ENCODE data around the gene MCL1. TPM values are rescaled to one million over a fixed set of nuclear protein-coding genes. Genes with fewer than 3 reads are reported as not detected.
"Not testable (repeated sequence)": the region's sequence is repeated elsewhere in the genome, so short reads cannot be mapped to it uniquely, and the experiment has no call there.

The MCL1 gene
- polyA plus RNA-seq, 2 of the 4 experiments (the other 2 are of a cell fraction) = 80.0 to 202 TPM

DNA sequence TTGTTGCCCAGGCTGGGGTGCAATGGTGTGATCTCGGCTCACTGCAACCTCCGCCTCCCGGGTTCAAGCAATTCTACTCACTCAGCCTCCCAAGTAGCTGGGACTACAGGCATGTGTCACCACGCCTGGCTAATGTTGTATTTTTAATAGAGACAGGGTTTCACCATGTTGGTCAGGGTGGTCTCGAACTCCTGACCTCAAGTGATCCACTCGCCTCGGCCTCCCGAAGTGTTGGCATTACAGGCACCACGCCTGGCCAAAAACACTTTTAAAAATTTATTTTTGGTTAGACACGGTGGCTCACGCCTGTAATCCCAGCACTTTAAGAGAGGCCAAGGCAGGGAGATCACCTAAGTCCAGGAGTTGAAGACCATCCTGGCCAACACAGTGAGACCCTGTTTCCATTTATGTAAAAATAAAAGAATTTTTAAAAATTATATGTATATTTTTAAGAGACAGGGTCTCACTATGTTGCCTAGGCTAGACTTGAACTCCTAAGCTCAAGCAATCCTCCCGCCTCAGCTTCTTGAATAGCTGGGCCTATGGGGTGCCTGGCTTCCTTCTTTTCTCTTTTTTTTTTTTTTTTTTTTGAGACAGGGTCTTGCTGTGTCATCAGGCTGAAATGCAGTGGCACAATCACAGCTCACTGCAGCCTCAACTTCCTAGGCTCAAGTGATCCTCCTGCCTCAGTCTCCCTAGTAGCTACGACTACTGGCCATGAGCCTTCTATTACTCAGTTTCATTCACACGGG is 14.0 kb downstream of the MCL1 start:
- FAIRE-seq; DNase-seq (ENCODE audit: low read depth in 1 of 2, low spot score in 1 of 2); ATAC-seq; H3K9me3 ChIP-seq; H3K4me3 ChIP-seq; H3K4me2 ChIP-seq: not testable (repeated sequence)
- 0 out of 2 replicates have a peak, but pooled peaks have one; percentile 1 for TF ChIP-seq FOSB (CRISPR knock-in tag; IDR thresholded peaks at IDR 0.05)
- ChIA-PET POLR2A (interaction anchor here (0.5 to 7.6 kb wide), 4 partner anchors 12 to 202 kb away, joined by 3 to 201 read pairs (median 4); partner anchors contain the start of genes GOLPH3L, MCL1 and RPRD2), CTCF (interaction anchor here (1.7 to 11.6 kb wide), 3 partner anchors 13 to 59 kb away, joined by 3 to 210 read pairs (median 140); partner anchors contain the start of genes ENSA and MCL1)
- Histone ChIP-seq H3K4me1 (peaks cover 81% of the 10 kb centered on the region), H3K27ac (peak overlapping the region; percentile 97 to 99; a peak in 4 of 6 replicates)
- WGBS (ENCODE audit: missing lambda C conversion rate) = 92% methylated on average over 14 of the region's 14 CpGs

DNA sequence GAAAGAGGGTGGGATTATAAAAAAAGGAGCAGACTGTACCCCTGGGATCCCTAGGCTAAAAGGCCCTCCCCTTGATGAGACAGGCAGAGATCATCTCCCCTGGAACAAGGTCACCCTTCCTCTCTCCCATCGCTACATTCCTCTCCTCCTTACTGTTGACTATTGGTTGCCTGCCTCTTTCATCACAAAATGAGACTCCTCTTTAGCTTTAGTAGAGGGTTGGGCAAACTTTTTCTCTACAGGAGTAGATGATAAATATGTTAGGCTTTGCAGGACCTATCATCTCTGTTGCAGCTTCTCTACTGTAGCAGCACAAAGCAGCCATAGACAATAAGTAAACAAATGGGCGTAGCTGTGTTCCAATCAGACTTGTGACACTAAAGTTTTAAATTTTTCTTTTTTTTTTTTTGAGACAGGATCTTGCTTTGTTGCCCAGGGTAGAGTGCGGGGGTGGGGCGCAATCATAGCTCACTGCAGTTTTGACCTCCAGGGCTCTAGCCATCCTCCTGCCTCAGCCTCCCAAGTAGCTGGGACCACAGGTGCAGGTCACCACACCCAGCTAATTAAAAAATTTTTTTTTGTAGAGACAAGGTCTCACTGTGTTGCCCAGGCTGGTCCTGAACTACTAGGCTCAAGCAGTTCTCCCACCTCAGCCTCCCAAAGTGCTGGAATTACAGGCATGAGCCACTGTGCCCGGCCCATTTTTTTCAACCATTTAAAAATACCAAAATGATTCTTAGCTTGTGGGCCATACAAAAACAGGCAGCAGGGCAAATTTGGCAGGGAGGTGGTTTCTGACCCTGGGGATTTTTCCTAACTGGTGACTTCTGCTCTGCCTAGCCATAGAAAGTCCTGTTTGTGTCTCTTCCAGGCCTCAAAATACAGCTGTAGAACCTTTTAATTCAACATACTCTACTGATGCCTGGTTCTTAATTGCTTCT is 15.1 kb downstream of the MCL1 start:
- H3K27ac ChIP-seq = peak overlapping the region; percentile 97 to 99
- TF ChIP-seq ZC3H11A (IDR thresholded peaks at IDR 0.05) = no peak
- TF ChIP-seq POLR2A (IDR thresholded peaks at IDR 0.05; ENCODE audit: low read length) = no peak
- no peak for TF ChIP-seq NPAS2 (CRISPR knock-in tag; IDR thresholded peaks at IDR 0.05; ENCODE audit: borderline replicate concordance)
- TF ChIP-seq HEYL (CRISPR knock-in tag; IDR thresholded peaks at IDR 0.05) = no peak
- no peak for TF ChIP-seq ZNF302 (CRISPR knock-in tag; IDR thresholded peaks at IDR 0.05)
- no peak for TF ChIP-seq ZSCAN20 (CRISPR knock-in tag; IDR thresholded peaks at IDR 0.05)
- TF ChIP-seq NFE2L2 (conservative IDR thresholded peaks at IDR 0.05; ENCODE audit: low read length) = no peak
- TF ChIP-seq ESRRA (IDR thresholded peaks at IDR 0.05; ENCODE audit: borderline replicate concordance, low read length) = no peak
- TF ChIP-seq BHLHE40 (IDR thresholded peaks at IDR 0.05; ENCODE audit: low read depth, low read length) = no peak
- no peak for TF ChIP-seq SMC3 (IDR thresholded peaks at IDR 0.05)
- TF ChIP-seq HOXB13 (CRISPR knock-in tag; IDR thresholded peaks at IDR 0.05; ENCODE audit: low read depth) = no peak
- TF ChIP-seq, protein P1, sequence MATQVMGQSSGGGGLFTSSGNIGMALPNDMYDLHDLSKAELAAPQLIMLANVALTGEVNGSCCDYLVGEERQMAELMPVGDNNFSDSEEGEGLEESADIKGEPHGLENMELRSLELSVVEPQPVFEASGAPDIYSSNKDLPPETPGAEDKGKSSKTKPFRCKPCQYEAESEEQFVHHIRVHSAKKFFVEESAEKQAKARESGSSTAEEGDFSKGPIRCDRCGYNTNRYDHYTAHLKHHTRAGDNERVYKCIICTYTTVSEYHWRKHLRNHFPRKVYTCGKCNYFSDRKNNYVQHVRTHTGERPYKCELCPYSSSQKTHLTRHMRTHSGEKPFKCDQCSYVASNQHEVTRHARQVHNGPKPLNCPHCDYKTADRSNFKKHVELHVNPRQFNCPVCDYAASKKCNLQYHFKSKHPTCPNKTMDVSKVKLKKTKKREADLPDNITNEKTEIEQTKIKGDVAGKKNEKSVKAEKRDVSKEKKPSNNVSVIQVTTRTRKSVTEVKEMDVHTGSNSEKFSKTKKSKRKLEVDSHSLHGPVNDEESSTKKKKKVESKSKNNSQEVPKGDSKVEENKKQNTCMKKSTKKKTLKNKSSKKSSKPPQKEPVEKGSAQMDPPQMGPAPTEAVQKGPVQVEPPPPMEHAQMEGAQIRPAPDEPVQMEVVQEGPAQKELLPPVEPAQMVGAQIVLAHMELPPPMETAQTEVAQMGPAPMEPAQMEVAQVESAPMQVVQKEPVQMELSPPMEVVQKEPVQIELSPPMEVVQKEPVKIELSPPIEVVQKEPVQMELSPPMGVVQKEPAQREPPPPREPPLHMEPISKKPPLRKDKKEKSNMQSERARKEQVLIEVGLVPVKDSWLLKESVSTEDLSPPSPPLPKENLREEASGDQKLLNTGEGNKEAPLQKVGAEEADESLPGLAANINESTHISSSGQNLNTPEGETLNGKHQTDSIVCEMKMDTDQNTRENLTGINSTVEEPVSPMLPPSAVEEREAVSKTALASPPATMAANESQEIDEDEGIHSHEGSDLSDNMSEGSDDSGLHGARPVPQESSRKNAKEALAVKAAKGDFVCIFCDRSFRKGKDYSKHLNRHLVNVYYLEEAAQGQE (IDR thresholded peaks at IDR 0.05) = no peak
- no peak for TF ChIP-seq RFX5 (IDR thresholded peaks at IDR 0.05)
- TF ChIP-seq, protein P2, sequence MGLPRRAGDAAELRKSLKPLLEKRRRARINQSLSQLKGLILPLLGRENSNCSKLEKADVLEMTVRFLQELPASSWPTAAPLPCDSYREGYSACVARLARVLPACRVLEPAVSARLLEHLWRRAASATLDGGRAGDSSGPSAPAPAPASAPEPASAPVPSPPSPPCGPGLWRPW (IDR thresholded peaks at IDR 0.05) = no peak
- TF ChIP-seq CHD4 (IDR thresholded peaks at IDR 0.05; ENCODE audit: borderline replicate concordance) = no peak
- TF ChIP-seq, protein P3, sequence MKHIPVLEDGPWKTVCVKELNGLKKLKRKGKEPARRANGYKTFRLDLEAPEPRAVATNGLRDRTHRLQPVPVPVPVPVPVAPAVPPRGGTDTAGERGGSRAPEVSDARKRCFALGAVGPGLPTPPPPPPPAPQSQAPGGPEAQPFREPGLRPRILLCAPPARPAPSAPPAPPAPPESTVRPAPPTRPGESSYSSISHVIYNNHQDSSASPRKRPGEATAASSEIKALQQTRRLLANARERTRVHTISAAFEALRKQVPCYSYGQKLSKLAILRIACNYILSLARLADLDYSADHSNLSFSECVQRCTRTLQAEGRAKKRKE (CRISPR knock-in tag; IDR thresholded peaks at IDR 0.05; ENCODE audit: low read depth) = no peak
- TF ChIP-seq FOSL2 (IDR thresholded peaks at IDR 0.05) = no peak
- no peak for TF ChIP-seq FOSL2 (CRISPR knock-in tag; IDR thresholded peaks at IDR 0.05)
- no peak for TF ChIP-seq HOXA7 (CRISPR knock-in tag; IDR thresholded peaks at IDR 0.05)
- no peak for TF ChIP-seq NR3C1 (IDR thresholded peaks at IDR 0.05)
- peaks cover 77% of the 10 kb centered on the region for H3K4me1 ChIP-seq
- no peaks in the 10 kb centered on the region for H3K9me3 ChIP-seq
- ChIA-PET CTCF (interaction anchor here (0.6 to 11.6 kb wide), 7 partner anchors 14 to 554 kb away, joined by 3 to 210 read pairs (median 3); partner anchors contain the start of genes ENSA, GOLPH3L, MCL1 and OTUD7B), POLR2A (interaction anchor here (0.5 to 7.6 kb wide), 6 partner anchors 13 to 201 kb away, joined by 3 to 201 read pairs (median 10); partner anchors contain the start of genes ENSA, MCL1 and RPRD2)
- no peak overlapping the region for H3K4me3 ChIP-seq
- 72% methylated on average over 5 of the region's 5 CpGs for WGBS (ENCODE audit: missing lambda C conversion rate)
- peak overlapping the region; percentile 96 for H3K4me2 ChIP-seq
- FAIRE-seq (no peak), DNase-seq (ENCODE audit: low read depth in 1 of 2, low spot score in 1 of 2) (no peak), ATAC-seq (no peak)

All from A549 (cell line).